ENCODE measurements around the gene LSAMP.

The LSAMP gene

DNA sequence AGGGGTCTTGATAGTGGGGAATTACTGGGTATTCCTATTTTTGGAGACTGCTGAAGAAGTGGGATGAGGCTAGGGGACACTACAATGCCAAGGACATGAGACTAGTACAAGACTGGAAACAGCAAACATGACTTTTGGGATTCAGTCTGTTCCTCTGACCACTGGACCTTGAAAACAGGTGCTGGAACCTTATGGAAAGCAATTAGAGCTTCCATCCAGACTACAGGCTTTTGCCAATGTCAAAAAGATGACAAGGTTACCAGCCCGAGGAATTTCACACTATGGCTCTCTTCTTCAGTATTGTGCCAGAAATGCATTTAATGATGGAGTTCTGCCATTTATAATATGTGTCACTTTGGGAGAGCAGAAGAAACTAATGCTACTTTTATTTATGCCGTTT lies 539.4 kb downstream of the LSAMP start:
- H3K4me3 ChIP-seq (ENCODE audit: low read length in 2 of 2), result no peak overlapping the region
- H3K27me3 ChIP-seq (ENCODE audit: control insufficient read depth in 1 of 2, insufficient read depth in 2 of 2, low read length in 2 of 2), result no peaks in the 10 kb centered on the region
- no peaks in the 10 kb centered on the region for H3K4me1 ChIP-seq (ENCODE audit: control insufficient read depth, insufficient read depth, low read length)
- no peaks in the 10 kb centered on the region for H3K9me3 ChIP-seq (ENCODE audit: control insufficient read depth in 2 of 2, low read length in 2 of 2)
- H3K27ac ChIP-seq (ENCODE audit: low read length), result no peak overlapping the region
- no peak overlapping the region for H3K9ac ChIP-seq (ENCODE audit: low read length in 2 of 2)
- no peaks in the 10 kb centered on the region for H3K36me3 ChIP-seq (ENCODE audit: control insufficient read depth in 2 of 2, insufficient read depth in 2 of 2, low read length in 2 of 2)

- H3K36me3 ChIP-seq (ENCODE audit: control insufficient read depth in 2 of 2, insufficient read depth in 2 of 2, low read length in 2 of 2), result no peaks in the 10 kb centered on the region
- H3K27ac ChIP-seq (ENCODE audit: low read length), result no peak overlapping the region
- no peaks in the 10 kb centered on the region for H3K4me1 ChIP-seq (ENCODE audit: control insufficient read depth, insufficient read depth, low read length)
Measured at GRCh38 chr3:115903843-115904242, 541.4 kb downstream of the LSAMP start.

DNA sequence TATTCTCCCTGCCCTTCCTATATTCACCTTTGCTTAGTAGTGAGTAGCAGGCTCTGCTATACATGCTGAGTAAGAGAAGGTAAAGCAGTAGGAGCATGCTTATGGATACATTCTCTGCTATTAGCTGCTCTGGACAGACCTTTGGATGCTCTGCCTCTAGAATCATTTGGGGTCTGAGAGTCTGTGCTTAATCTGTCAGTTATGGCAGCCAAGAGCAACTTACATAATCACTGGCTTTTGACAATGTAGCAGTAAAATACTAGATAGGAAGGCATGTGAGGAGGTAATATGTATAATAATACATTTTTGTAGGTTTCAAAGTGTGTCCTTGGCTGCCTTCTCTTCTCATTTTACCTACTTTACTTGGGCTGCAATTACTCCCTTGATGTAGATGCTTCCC lies 544.3 kb downstream of the LSAMP start:
- H3K4me3 ChIP-seq (ENCODE audit: low read length in 2 of 2), result no peak overlapping the region
- H3K9ac ChIP-seq (ENCODE audit: low read length in 2 of 2), result no peak overlapping the region
- no peaks in the 10 kb centered on the region for H3K4me1 ChIP-seq (ENCODE audit: control insufficient read depth, insufficient read depth, low read length)
- no peak overlapping the region for H3K27ac ChIP-seq (ENCODE audit: low read length)
- no peaks in the 10 kb centered on the region for H3K27me3 ChIP-seq (ENCODE audit: control insufficient read depth in 1 of 2, insufficient read depth in 2 of 2, low read length in 2 of 2)
- no peaks in the 10 kb centered on the region for H3K9me3 ChIP-seq (ENCODE audit: control insufficient read depth in 2 of 2, low read length in 2 of 2)
- no peaks in the 10 kb centered on the region for H3K36me3 ChIP-seq (ENCODE audit: control insufficient read depth in 2 of 2, insufficient read depth in 2 of 2, low read length in 2 of 2)

More at GRCh38 chr3:115903843-115904242, 541.4 kb downstream of the LSAMP start:
- Histone ChIP-seq H3K27me3 (ENCODE audit: control insufficient read depth in 1 of 2, insufficient read depth in 2 of 2, low read length in 2 of 2) (no peaks in the 10 kb centered on the region), H3K9me3 (ENCODE audit: control insufficient read depth in 2 of 2, low read length in 2 of 2) (no peaks in the 10 kb centered on the region), H3K4me3 (ENCODE audit: low read length in 2 of 2) (no peak overlapping the region), H3K9ac (ENCODE audit: low read length in 2 of 2) (no peak overlapping the region)

DNA sequence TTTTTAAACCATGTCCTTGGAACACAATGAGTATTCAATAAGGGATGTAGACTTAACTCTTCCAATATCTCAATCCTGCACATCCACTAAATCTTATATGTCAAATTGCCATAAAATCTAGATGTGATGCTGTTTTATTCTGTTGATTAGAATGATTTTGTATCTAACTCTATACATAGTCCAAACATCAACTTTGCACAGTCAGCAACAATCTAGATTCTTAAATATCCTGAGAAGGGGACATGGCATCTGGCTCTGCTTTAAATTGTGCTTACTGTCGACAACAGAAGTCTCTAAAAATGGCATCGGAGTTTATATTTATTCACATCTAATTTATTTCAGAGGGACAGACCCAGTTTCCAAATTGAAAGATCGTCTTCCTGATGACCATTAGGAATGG lies 545.8 kb downstream of the LSAMP start:
- Histone ChIP-seq H3K4me3 (ENCODE audit: low read length in 2 of 2) (no peak overlapping the region), H3K9ac (ENCODE audit: low read length in 2 of 2) (no peak overlapping the region), H3K4me1 (ENCODE audit: control insufficient read depth, insufficient read depth, low read length) (no peaks in the 10 kb centered on the region), H3K27ac (ENCODE audit: low read length) (no peak overlapping the region), H3K9me3 (ENCODE audit: control insufficient read depth in 2 of 2, low read length in 2 of 2) (no peaks in the 10 kb centered on the region), H3K36me3 (ENCODE audit: control insufficient read depth in 2 of 2, insufficient read depth in 2 of 2, low read length in 2 of 2) (no peaks in the 10 kb centered on the region), H3K27me3 (ENCODE audit: control insufficient read depth in 1 of 2, insufficient read depth in 2 of 2, low read length in 2 of 2) (no peaks in the 10 kb centered on the region)

- Histone ChIP-seq H3K4me3 (ENCODE audit: low read length in 2 of 2) (no peak overlapping the region), H3K27ac (ENCODE audit: low read length) (no peak overlapping the region)
Measured at GRCh38 chr3:115898656-115899410, 546.5 kb downstream of the LSAMP start.

GRCh38 chr3:115891006-115891636 lies 554.2 kb downstream of the LSAMP start:
- H3K36me3 ChIP-seq (ENCODE audit: control insufficient read depth in 2 of 2, insufficient read depth in 2 of 2, low read length in 2 of 2), result no peaks in the 10 kb centered on the region
- H3K9me3 ChIP-seq (ENCODE audit: control insufficient read depth in 2 of 2, low read length in 2 of 2), result no peaks in the 10 kb centered on the region
- H3K4me1 ChIP-seq (ENCODE audit: control insufficient read depth, insufficient read depth, low read length), result peaks cover 3% of the 10 kb centered on the region
- H3K4me3 ChIP-seq (ENCODE audit: low read length in 2 of 2), result no peak overlapping the region
- H3K27ac ChIP-seq (ENCODE audit: low read length), result no peak overlapping the region
- no peaks in the 10 kb centered on the region for H3K27me3 ChIP-seq (ENCODE audit: control insufficient read depth in 1 of 2, insufficient read depth in 2 of 2, low read length in 2 of 2)
- H3K9ac ChIP-seq (ENCODE audit: low read length in 2 of 2), result no peak overlapping the region

More at GRCh38 chr3:115898656-115899410, 546.5 kb downstream of the LSAMP start:
- H3K9ac ChIP-seq (ENCODE audit: low read length in 2 of 2), result no peak overlapping the region
- no peaks in the 10 kb centered on the region for H3K9me3 ChIP-seq (ENCODE audit: control insufficient read depth in 2 of 2, low read length in 2 of 2)
- H3K27me3 ChIP-seq (ENCODE audit: control insufficient read depth in 1 of 2, insufficient read depth in 2 of 2, low read length in 2 of 2), result no peaks in the 10 kb centered on the region
- no peaks in the 10 kb centered on the region for H3K4me1 ChIP-seq (ENCODE audit: control insufficient read depth, insufficient read depth, low read length)
- no peaks in the 10 kb centered on the region for H3K36me3 ChIP-seq (ENCODE audit: control insufficient read depth in 2 of 2, insufficient read depth in 2 of 2, low read length in 2 of 2)

DNA sequence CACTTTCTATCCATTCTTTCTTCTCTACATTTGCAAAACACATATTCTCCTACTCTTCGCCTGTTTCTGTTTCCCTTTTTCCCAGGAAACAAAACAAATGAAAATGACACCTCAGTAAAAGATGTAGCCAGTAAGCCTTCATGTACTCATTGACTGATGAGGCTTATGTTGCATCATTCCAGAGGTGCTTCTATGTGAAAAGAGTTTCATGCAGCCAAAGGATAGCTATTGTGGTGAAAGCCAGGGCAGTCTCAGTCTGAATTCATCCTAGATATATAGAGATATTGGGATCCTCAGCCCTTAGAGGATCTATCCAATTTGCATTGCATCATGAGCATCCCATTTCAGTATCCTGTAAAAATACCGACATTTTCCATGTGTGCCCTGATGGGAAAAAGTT lies 554.7 kb downstream of the LSAMP start:
- Histone ChIP-seq H3K9ac (ENCODE audit: low read length in 2 of 2) (no peak overlapping the region), H3K4me3 (ENCODE audit: low read length in 2 of 2) (no peak overlapping the region), H3K27me3 (ENCODE audit: control insufficient read depth in 1 of 2, insufficient read depth in 2 of 2, low read length in 2 of 2) (no peaks in the 10 kb centered on the region), H3K27ac (ENCODE audit: low read length) (no peak overlapping the region), H3K4me1 (ENCODE audit: control insufficient read depth, insufficient read depth, low read length) (peaks cover 3% of the 10 kb centered on the region), H3K36me3 (ENCODE audit: control insufficient read depth in 2 of 2, insufficient read depth in 2 of 2, low read length in 2 of 2) (no peaks in the 10 kb centered on the region), H3K9me3 (ENCODE audit: control insufficient read depth in 2 of 2, low read length in 2 of 2) (no peaks in the 10 kb centered on the region)

GRCh38 chr3:115885621-115886020 lies 559.7 kb downstream of the LSAMP start:
- H3K27me3 ChIP-seq (ENCODE audit: control insufficient read depth in 1 of 2, insufficient read depth in 2 of 2, low read length in 2 of 2), result no peaks in the 10 kb centered on the region
- H3K36me3 ChIP-seq (ENCODE audit: control insufficient read depth in 2 of 2, insufficient read depth in 2 of 2, low read length in 2 of 2), result no peaks in the 10 kb centered on the region
- H3K9me3 ChIP-seq (ENCODE audit: control insufficient read depth in 2 of 2, low read length in 2 of 2), result no peaks in the 10 kb centered on the region
- H3K27ac ChIP-seq (ENCODE audit: low read length), result no peak overlapping the region
- H3K9ac ChIP-seq (ENCODE audit: low read length in 2 of 2), result no peak overlapping the region
- H3K4me3 ChIP-seq (ENCODE audit: low read length in 2 of 2), result no peak overlapping the region
- H3K4me1 ChIP-seq (ENCODE audit: control insufficient read depth, insufficient read depth, low read length), result no peaks in the 10 kb centered on the region

GRCh38 chr3:115877615-115877899 lies 567.7 kb downstream of the LSAMP start:
- H3K9me3 ChIP-seq (ENCODE audit: control insufficient read depth in 2 of 2, low read length in 2 of 2), result no peaks in the 10 kb centered on the region
- H3K4me3 ChIP-seq (ENCODE audit: low read length in 2 of 2), result peak overlapping the region; percentile 31 to 57
- H3K27me3 ChIP-seq (ENCODE audit: control insufficient read depth in 1 of 2, insufficient read depth in 2 of 2, low read length in 2 of 2), result no peaks in the 10 kb centered on the region
- H3K4me1 ChIP-seq (ENCODE audit: control insufficient read depth, insufficient read depth, low read length), result no peaks in the 10 kb centered on the region
- H3K27ac ChIP-seq (ENCODE audit: low read length), result no peak overlapping the region
- no peaks in the 10 kb centered on the region for H3K36me3 ChIP-seq (ENCODE audit: control insufficient read depth in 2 of 2, insufficient read depth in 2 of 2, low read length in 2 of 2)
- peak overlapping the region in 1 of 2 donors; percentile 22 for H3K9ac ChIP-seq (ENCODE audit: low read length in 2 of 2)

DNA sequence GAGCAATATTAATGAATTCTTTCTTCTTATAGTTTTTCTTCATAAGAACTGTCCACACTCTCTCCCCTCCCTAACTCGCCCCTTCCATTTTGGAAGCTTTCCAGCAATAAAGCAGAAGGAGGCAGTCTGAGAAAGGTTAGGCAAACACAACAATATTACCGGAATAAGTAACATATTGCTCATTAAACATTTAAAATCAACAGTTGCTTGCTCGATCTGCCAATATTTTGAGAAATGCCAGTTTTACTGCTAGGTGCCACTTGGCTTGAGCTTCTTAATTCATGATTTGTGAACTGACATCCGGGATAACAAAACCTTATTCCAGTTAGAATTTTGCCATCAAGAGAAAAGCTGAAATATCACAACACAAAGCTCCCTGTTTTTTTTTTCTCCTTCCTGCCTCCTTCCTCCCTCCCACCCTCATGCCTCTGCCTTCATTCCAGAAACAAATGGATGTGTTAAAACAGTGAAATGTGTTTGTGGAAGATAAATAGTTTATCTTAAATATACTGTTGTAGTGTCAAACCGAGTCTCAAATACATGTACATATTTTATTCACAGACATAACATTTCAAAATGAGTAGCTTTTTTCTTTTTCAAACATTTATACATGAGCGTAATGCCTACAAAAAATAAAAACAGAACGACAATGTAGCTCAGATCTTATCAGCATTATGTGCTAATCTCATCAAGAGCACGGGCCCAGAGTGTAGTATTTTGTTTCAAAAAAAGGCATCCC lies 568.2 kb downstream of the LSAMP start:
- no peaks in the 10 kb centered on the region for H3K27me3 ChIP-seq (ENCODE audit: control insufficient read depth in 1 of 2, insufficient read depth in 2 of 2, low read length in 2 of 2)
- no peaks in the 10 kb centered on the region for H3K4me1 ChIP-seq (ENCODE audit: control insufficient read depth, insufficient read depth, low read length)
- no peaks in the 10 kb centered on the region for H3K36me3 ChIP-seq (ENCODE audit: control insufficient read depth in 2 of 2, insufficient read depth in 2 of 2, low read length in 2 of 2)
- H3K4me3 ChIP-seq (ENCODE audit: low read length in 2 of 2), result peak overlapping the region; percentile 31 to 57
- no peaks in the 10 kb centered on the region for H3K9me3 ChIP-seq (ENCODE audit: control insufficient read depth in 2 of 2, low read length in 2 of 2)
- H3K27ac ChIP-seq (ENCODE audit: low read length), result no peak overlapping the region
- H3K9ac ChIP-seq (ENCODE audit: low read length in 2 of 2), result peak overlapping the region; percentile 18 to 22

GRCh38 chr3:115875460-115875859 lies 569.8 kb downstream of the LSAMP start:
- Histone ChIP-seq H3K4me1 (ENCODE audit: control insufficient read depth, insufficient read depth, low read length) (no peaks in the 10 kb centered on the region), H3K9me3 (ENCODE audit: control insufficient read depth in 2 of 2, low read length in 2 of 2) (no peaks in the 10 kb centered on the region), H3K9ac (ENCODE audit: low read length in 2 of 2) (no peak overlapping the region), H3K27me3 (ENCODE audit: control insufficient read depth in 1 of 2, insufficient read depth in 2 of 2, low read length in 2 of 2) (no peaks in the 10 kb centered on the region), H3K4me3 (ENCODE audit: low read length in 2 of 2) (no peak overlapping the region), H3K36me3 (ENCODE audit: control insufficient read depth in 2 of 2, insufficient read depth in 2 of 2, low read length in 2 of 2) (no peaks in the 10 kb centered on the region), H3K27ac (ENCODE audit: low read length) (no peak overlapping the region)
